Jurkat, Clone E6-1 (cell line): Measurements from ENCODE around the gene TSPEAR.

ENCODE experiments used
- DNase-seq: peaks from one replicate; pipeline ENCODE4 v3.0.0-alpha.2; 2011; ENCODE audit warnings: low read depth, low spot score
- H3K4me3 ChIP-seq: 2 replicates; pipeline ENCODE4 v1.5.1; 2011; ENCODE audit warnings: mild to moderate bottlenecking, low read length, control low read depth, moderate library complexity

The TSPEAR gene

DNA sequence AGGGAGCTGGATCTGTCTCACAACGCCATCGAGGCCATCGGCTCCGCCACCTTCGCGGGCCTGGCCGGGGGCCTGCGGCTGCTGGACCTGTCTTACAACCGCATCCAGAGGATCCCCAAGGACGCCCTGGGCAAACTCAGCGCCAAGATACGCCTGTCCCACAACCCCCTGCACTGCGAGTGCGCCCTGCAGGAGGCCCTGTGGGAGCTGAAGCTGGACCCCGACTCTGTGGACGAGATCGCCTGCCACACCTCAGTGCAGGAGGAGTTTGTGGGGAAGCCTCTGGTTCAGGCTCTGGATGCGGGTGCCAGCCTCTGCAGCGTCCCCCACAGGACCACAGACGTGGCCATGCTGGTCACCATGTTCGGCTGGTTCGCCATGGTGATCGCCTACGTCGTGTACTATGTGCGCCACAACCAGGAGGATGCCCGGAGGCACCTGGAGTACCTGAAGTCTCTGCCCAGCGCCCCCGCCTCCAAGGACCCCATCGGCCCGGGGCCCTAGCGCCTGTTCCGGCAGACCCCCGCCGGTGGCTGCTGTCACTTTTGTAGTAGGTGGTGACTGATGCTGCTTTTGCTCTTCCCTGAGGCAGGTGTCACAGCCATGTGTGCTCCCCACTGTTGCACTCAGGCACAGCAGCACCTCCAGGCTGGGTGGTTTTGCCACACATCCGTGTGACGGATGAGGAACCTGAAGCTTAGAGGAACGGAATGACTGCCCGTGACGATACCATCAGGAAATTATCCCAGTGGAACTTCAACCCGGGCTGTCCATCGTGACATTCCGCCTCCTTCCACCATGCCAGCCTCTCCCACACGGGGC is 254.2 kb downstream of the TSPEAR start:
- H3K4me3 ChIP-seq: no peak overlapping the region
- DNase-seq: no peak

DNA sequence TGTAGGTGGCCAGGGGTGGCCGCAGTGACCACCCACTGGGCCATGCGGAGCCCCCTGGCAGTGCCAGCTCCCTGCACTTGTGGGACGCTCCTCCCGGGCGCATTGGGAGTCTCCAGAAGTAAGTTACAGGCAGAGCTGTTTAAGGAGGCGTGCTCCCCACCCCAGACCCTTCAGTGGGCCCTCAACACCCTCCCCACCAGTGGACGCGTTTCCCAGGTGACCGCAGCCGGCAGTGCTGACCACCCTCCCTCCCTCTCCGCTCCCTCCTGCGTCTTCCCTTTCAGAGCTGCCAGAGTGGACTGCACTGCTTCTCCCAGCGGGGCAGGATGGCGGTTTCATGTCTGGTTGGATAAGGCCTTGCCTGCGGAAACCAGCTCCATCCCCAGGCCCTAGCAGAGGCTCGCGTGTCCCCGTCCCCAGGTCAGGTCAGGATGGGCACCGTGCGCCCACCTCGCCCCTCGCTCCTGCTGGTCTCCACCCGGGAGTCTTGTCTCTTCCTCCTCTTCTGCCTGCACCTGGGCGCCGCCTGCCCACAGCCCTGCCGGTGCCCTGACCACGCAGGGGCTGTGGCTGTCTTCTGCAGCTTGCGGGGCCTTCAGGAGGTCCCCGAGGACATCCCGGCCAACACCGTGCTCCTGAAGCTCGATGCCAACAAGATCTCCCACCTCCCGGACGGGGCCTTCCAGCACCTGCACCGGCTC is 255.0 kb downstream of the TSPEAR start:
- DNase-seq: no peak
- peak overlapping the region; percentile 36 for H3K4me3 ChIP-seq

DNA sequence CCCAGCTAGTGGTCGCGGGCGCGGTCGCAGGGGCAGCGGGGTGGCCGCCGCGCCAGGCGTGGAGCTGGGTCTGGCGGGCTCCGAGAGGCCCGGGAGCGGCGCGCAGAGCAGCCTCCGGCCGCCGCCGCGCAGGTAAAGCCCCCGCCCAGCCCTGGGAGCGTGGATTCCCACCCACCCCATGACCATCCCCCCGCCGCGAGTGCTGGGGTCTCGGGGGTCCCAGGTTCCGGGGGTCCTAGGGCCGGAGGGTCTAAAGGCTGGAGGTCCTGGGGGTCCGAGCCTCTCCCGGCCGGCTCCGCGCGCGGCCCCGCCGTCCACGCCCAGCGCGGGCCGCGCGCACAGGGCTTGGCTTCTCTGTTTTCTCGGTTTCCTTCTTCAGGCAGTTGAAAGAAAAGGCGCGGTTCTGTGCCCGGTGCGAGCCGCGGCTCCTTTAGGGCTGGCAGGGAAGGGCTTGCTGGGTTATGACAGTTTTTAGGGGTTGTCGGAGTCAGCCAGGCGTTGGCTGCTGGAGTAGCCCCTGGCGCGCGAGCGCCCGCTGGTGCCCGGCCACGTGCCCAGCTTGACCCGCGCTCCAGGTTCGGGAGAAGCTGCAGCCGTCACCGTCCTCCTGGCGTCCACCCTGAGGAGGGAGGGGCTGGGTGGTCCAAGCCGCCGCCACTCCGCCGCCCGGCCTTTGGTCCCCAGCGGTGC is 255.7 kb downstream of the TSPEAR start:
- DNase-seq: no peak
- H3K4me3 ChIP-seq: peak overlapping the region; percentile 36

- DNase-seq: peak; percentile 55
- peak within 1 kb of the TSS; percentile 36 for H3K4me3 ChIP-seq
Measured at GRCh38 chr21:44454747-44455523, 256.4 kb downstream of the TSPEAR start, which contains the start of gene LRRC3. TSS of gene LRRC3 (plus strand) at chr21:44455510. CDS start at chr21:44456645, 1,135 bp downstream.

DNA sequence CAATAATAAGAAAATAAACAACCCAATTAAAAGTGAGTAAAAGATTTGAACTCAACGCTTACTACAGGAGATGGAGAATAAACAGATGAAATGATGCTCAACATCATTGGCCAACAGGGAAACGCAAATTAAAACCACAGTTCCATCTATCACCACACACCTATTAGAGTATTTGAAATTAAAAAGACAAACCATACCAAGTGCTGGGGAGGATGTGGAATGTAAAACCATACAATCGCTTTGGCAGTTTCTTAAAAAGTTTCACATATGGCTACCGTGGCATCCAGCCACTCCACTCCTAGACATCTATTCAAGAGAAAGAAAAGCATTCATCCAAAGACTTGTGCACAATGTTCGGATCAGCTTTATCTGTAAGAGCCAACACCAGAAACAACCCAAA is 257.3 kb downstream of the TSPEAR start:
- H3K4me3 ChIP-seq: no peak overlapping the region
- DNase-seq: no peak

DNA sequence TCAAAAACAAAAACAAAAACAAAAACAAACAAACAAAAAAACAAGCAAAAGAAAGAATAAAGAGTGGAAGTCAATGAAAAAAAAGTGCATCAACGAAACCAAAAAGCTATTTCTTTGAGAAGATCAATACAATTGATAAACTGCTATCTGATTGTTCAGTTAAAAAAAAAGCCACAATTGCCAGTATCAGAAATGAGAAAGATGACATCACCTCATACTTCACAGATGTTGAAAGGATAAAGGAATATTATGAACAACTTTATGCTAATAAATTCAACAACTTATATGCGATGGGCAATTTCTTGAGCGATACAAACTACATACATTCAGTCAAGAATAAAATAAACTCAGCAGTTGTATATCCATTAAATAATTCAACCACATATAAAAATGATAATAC is 258.3 kb downstream of the TSPEAR start:
- no peak for DNase-seq
- no peak overlapping the region for H3K4me3 ChIP-seq

GRCh38 chr21:44450999-44451398 is 260.4 kb downstream of the TSPEAR start:
- H3K4me3 ChIP-seq: no peak overlapping the region
- DNase-seq: no peak

DNA sequence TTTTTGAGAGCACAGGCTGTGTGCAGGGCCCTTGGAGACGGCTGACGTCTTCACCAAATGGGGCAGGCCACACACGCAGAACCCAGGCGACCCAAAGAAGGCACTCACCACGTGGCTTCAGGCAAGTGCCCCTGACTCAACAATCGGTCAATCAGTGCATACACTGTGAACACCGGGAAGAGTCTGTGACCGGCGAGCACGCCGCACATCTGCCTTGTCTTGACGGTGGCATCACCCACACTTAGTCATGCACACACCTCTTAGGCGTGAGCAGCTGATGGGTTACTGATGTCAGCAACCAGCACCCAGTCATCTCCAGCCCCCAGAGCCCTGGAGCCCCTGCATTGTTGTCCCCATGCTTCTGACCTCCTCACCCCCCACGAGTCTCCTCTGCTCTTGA is 261.0 kb downstream of the TSPEAR start:
- no peak for DNase-seq
- H3K4me3 ChIP-seq: no peak overlapping the region

DNA sequence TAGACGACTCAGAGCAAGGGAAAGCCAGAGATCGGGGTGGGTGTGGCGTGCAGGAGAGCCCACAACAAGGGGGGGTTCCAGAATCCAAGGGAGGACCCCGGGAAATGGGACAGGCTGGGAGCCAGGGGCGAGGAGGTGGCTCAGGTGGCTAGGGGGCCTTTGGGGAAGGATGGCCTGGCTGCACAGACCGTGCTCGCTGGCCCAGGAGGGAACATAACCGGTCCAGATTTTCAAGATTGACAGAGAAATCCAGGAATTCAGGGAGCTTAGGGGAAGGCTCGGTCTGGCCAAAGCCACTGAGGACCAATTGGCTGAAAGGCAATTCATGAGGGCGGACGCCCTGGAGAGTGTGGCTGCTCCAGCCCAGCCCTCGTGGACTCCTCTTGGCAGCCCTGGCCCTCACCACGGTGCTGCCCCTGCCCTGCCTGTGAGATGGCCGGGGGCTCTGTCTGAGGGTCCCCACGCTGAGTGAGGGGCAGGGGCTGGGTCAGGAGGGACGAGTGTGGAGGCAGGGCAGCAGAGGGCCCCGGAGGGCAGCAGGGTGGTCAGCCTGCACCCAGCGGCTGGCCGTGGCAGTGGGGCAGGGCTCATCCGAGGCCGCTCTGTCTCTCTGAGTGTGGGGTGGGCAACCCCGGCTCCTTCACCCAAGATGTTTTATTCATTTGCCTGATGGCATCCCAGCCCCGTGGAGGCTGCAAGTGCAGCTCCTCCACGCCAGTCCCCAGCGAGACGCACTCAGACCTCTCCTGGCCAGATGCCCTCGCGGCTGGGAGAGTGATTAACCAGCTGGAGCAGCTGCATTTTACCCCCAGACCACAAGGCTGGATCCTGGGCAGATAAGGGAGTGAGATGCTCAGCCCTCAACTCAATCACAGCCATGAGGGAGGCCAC is 261.7 kb downstream of the TSPEAR start:
- H3K4me3 ChIP-seq: no peak overlapping the region
- DNase-seq: no peak

GRCh38 chr21:44448651-44449131 is 262.7 kb downstream of the TSPEAR start:
- DNase-seq: no peak
- H3K4me3 ChIP-seq: no peak overlapping the region
